Measurements from ENCODE around the gene CIPC.

The CIPC gene

DNA sequence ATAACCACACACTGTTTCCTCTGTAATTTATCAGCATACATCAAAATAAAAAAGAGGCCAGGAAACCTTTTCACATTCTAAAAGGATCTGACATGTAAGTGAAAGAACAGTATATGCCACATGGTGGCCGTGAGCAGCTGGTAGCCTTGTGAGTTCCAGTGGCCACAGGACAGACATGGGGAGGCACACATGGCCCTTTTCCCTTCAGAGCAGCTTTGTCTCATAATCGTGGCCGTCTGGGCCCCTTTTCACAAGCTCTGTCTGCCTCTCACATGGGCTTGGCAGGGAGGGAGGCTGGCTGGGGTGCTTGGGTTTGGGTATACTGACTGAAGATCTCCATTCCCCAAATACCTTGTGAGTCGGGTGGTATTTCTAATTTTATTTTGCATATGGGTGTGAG, 45.0 kb downstream of the CIPC start:
- no peak overlapping the region for H2AFZ ChIP-seq (ENCODE audit: low read depth, low read length)
- H3K9me3 ChIP-seq (ENCODE audit: insufficient read depth, low read length, severe bottlenecking), result no peaks in the 10 kb centered on the region
- no peak for DNase-seq
- no peak overlapping the region for H3K4me2 ChIP-seq (ENCODE audit: insufficient read depth, low read length)
- H4K20me1 ChIP-seq (ENCODE audit: insufficient read depth, low read length), result no peaks in the 10 kb centered on the region
- H3K27me3 ChIP-seq (ENCODE audit: insufficient read depth, low read length, poor library complexity), result peaks cover 13% of the 10 kb centered on the region
- H3K4me1 ChIP-seq (ENCODE audit: insufficient read depth, low read length), result no peaks in the 10 kb centered on the region
- H3K27ac ChIP-seq (ENCODE audit: low read length), result no peak overlapping the region
- no peak for TF ChIP-seq EZH2 (IDR thresholded peaks at IDR 0.05; ENCODE audit: borderline replicate concordance, low read depth, low read length, severe bottlenecking)
- TF ChIP-seq, protein P1, sequence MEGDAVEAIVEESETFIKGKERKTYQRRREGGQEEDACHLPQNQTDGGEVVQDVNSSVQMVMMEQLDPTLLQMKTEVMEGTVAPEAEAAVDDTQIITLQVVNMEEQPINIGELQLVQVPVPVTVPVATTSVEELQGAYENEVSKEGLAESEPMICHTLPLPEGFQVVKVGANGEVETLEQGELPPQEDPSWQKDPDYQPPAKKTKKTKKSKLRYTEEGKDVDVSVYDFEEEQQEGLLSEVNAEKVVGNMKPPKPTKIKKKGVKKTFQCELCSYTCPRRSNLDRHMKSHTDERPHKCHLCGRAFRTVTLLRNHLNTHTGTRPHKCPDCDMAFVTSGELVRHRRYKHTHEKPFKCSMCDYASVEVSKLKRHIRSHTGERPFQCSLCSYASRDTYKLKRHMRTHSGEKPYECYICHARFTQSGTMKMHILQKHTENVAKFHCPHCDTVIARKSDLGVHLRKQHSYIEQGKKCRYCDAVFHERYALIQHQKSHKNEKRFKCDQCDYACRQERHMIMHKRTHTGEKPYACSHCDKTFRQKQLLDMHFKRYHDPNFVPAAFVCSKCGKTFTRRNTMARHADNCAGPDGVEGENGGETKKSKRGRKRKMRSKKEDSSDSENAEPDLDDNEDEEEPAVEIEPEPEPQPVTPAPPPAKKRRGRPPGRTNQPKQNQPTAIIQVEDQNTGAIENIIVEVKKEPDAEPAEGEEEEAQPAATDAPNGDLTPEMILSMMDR (IDR thresholded peaks at IDR 0.05; ENCODE audit: borderline replicate concordance, extremely low read depth, low read length, poor library complexity, severe bottlenecking), result no peak
- no peaks in the 10 kb centered on the region for H3K79me2 ChIP-seq (ENCODE audit: insufficient read depth, low read length)
- ATAC-seq (ENCODE audit: insufficient read depth, low read depth), result no peak
- H3K4me3 ChIP-seq (ENCODE audit: low read depth in 1 of 2, low read length in 2 of 2), result no peak overlapping the region
- no peaks in the 10 kb centered on the region for H3K36me3 ChIP-seq (ENCODE audit: insufficient read depth, low read length)
- no peak overlapping the region for H3K9ac ChIP-seq (ENCODE audit: low read depth, low read length)

DNA sequence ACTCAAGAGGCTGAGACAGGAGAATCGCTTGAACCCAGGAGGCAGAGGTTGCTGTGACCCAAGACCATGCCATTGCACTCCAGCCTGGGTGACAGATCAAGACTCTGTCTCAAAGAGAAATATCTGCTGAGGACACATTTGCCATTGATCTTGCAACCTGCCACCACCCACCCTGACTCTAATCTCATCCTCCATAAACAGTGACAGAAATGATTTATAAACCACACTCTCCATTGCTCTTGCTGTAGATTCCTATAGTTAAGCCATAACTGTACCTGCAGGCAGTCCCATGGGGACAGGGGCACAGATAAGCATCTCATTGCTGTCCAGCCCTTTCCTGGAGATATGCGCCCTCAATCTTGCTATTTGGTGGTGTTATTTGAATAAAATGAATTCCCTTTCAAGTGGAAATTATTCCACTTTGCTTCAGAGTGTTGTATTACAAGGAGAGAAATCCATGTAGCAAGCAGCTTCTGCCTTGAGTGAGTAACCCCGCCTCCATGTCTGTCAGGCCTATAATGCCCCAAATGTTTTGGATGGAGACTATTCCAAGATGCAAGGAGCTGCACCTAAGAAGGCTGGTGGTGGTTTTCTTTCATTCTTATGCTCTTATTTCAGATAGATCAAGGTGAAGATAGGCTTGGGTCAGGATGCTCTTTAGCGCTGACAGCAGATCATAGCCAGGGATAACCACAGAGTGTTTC, 46.5 kb downstream of the CIPC start:
- no peaks in the 10 kb centered on the region for H4K20me1 ChIP-seq (ENCODE audit: insufficient read depth, low read length)
- no peaks in the 10 kb centered on the region for H3K4me1 ChIP-seq (ENCODE audit: insufficient read depth, low read length)
- no peaks in the 10 kb centered on the region for H3K79me2 ChIP-seq (ENCODE audit: insufficient read depth, low read length)
- peaks cover 13% of the 10 kb centered on the region for H3K27me3 ChIP-seq (ENCODE audit: insufficient read depth, low read length, poor library complexity)
- no peak for DNase-seq
- no peaks in the 10 kb centered on the region for H3K9me3 ChIP-seq (ENCODE audit: insufficient read depth, low read length, severe bottlenecking)
- H3K9ac ChIP-seq (ENCODE audit: low read depth, low read length), result no peak overlapping the region
- ATAC-seq (ENCODE audit: insufficient read depth, low read depth), result no peak
- no peaks in the 10 kb centered on the region for H3K36me3 ChIP-seq (ENCODE audit: insufficient read depth, low read length)
- no peak overlapping the region for H3K4me2 ChIP-seq (ENCODE audit: insufficient read depth, low read length)
- no peak overlapping the region for H3K4me3 ChIP-seq (ENCODE audit: low read depth in 1 of 2, low read length in 2 of 2)
- H3K27ac ChIP-seq (ENCODE audit: low read length), result no peak overlapping the region
- no peak for TF ChIP-seq EZH2 (IDR thresholded peaks at IDR 0.05; ENCODE audit: borderline replicate concordance, low read depth, low read length, severe bottlenecking)
- TF ChIP-seq, protein P1 (IDR thresholded peaks at IDR 0.05; ENCODE audit: borderline replicate concordance, extremely low read depth, low read length, poor library complexity, severe bottlenecking), result no peak
- H2AFZ ChIP-seq (ENCODE audit: low read depth, low read length), result no peak overlapping the region

DNA sequence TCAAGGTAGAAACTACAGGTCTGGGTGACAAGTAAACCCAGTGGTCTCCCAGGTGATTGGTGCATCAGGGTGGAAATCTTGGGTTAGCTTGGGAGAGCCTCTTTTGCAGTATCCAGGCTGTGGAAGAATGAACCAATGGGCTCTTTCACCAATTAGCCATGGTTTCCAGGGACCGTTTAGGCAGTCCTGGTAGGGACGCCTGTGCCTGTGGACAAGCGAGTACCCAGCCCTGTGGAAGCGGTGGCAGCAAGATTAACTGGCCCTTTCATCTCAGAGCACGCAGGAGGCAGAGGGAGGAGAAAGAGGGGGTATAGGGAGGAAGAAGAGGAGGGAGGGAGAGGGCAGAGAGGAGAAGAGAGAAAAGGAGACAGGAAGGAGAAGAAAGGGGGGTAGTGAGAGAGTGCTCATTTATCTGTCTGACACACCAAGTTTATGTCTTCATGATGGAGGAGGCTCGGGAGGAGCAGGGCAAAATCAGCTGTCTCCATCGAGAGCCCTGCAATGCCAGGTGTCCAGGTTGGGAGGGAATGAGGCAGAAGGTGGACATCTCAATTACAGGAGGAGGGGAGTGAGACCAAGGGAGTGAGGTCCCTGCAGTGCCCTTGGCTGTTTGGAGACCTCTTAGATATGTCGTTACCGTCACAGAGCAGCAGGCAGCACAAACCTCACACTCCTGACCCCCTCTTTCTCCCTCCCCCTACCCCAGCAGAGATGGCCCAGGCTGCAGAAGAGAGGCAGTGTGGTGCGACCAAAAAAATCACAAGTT, 48.1 kb downstream of the CIPC start:
- Histone ChIP-seq H3K36me3 (ENCODE audit: insufficient read depth, low read length) (no peaks in the 10 kb centered on the region), H3K4me3 (ENCODE audit: low read depth in 1 of 2, low read length in 2 of 2) (no peak overlapping the region), H3K4me2 (ENCODE audit: insufficient read depth, low read length) (no peak overlapping the region), H3K79me2 (ENCODE audit: insufficient read depth, low read length) (no peaks in the 10 kb centered on the region), H3K9me3 (ENCODE audit: insufficient read depth, low read length, severe bottlenecking) (no peaks in the 10 kb centered on the region), H3K4me1 (ENCODE audit: insufficient read depth, low read length) (no peaks in the 10 kb centered on the region), H3K27me3 (ENCODE audit: insufficient read depth, low read length, poor library complexity) (peaks cover 13% of the 10 kb centered on the region), H4K20me1 (ENCODE audit: insufficient read depth, low read length) (no peaks in the 10 kb centered on the region), H2AFZ (ENCODE audit: low read depth, low read length) (no peak overlapping the region), H3K27ac (ENCODE audit: low read length) (no peak overlapping the region), H3K9ac (ENCODE audit: low read depth, low read length) (no peak overlapping the region)
- no peak for TF ChIP-seq EZH2 (IDR thresholded peaks at IDR 0.05; ENCODE audit: borderline replicate concordance, low read depth, low read length, severe bottlenecking)
- TF ChIP-seq, protein P1 (IDR thresholded peaks at IDR 0.05; ENCODE audit: borderline replicate concordance, extremely low read depth, low read length, poor library complexity, severe bottlenecking), result no peak
- DNase-seq (no peak), ATAC-seq (ENCODE audit: insufficient read depth, low read depth) (no peak)
